ENCODE results near the gene PIANP. TPM values are rescaled to one million over a fixed set of nuclear protein-coding genes. Genes with fewer than 3 reads are reported as not detected.

The PIANP gene
- total RNA-seq, 1 donor from 2014 or later = 0.13 TPM

- Histone ChIP-seq H3K4me3 (ENCODE audit: low read depth, low read length) (no peak overlapping the region), H3K27me3 (ENCODE audit: control insufficient read depth, insufficient read depth, low read length) (no peaks in the 10 kb centered on the region), H3K36me3 (ENCODE audit: control insufficient read depth, insufficient read depth, low read length) (no peaks in the 10 kb centered on the region)
- no peak for DNase-seq (ENCODE audit: low read depth)
- no peak for TF ChIP-seq CTCF (IDR thresholded peaks at IDR 0.05; ENCODE audit: insufficient read depth, low read length, poor library complexity, severe bottlenecking)
Observed at GRCh38 chr12:6736754-6737153, 36.1 kb upstream of the PIANP start.

- Histone ChIP-seq H3K27me3 (ENCODE audit: control insufficient read depth, insufficient read depth, low read length) (no peaks in the 10 kb centered on the region), H3K4me3 (ENCODE audit: low read depth, low read length) (no peak overlapping the region), H3K36me3 (ENCODE audit: control insufficient read depth, insufficient read depth, low read length) (no peaks in the 10 kb centered on the region)
- peak; percentile 76 for TF ChIP-seq CTCF (IDR thresholded peaks at IDR 0.05; ENCODE audit: insufficient read depth, low read length, poor library complexity, severe bottlenecking)
- DNase-seq (ENCODE audit: low read depth) = no peak
Observed at GRCh38 chr12:6735448-6736191, 35.0 kb upstream of the PIANP start.

GRCh38 chr12:6734506-6735387, 34.1 kb upstream of the PIANP start:
- Histone ChIP-seq H3K36me3 (ENCODE audit: control insufficient read depth, insufficient read depth, low read length) (peaks cover 2% of the 10 kb centered on the region), H3K27me3 (ENCODE audit: control insufficient read depth, insufficient read depth, low read length) (no peaks in the 10 kb centered on the region), H3K4me3 (ENCODE audit: low read depth, low read length) (no peak overlapping the region)
- no peak for TF ChIP-seq CTCF (IDR thresholded peaks at IDR 0.05; ENCODE audit: insufficient read depth, low read length, poor library complexity, severe bottlenecking)
- no peak for DNase-seq (ENCODE audit: low read depth)

- no peak for TF ChIP-seq CTCF (IDR thresholded peaks at IDR 0.05; ENCODE audit: insufficient read depth, low read length, poor library complexity, severe bottlenecking)
- Histone ChIP-seq H3K27me3 (ENCODE audit: control insufficient read depth, insufficient read depth, low read length) (no peaks in the 10 kb centered on the region), H3K36me3 (ENCODE audit: control insufficient read depth, insufficient read depth, low read length) (peaks cover 2% of the 10 kb centered on the region), H3K4me3 (ENCODE audit: low read depth, low read length) (no peak overlapping the region)
- DNase-seq (ENCODE audit: low read depth) = no peak
Observed at GRCh38 chr12:6730169-6730568, 29.6 kb upstream of the PIANP start.

- TF ChIP-seq CTCF (IDR thresholded peaks at IDR 0.05; ENCODE audit: insufficient read depth, low read length, poor library complexity, severe bottlenecking) = no peak
- Histone ChIP-seq H3K27me3 (ENCODE audit: control insufficient read depth, insufficient read depth, low read length) (no peaks in the 10 kb centered on the region), H3K4me3 (ENCODE audit: low read depth, low read length) (no peak overlapping the region), H3K36me3 (ENCODE audit: control insufficient read depth, insufficient read depth, low read length) (peaks cover 2% of the 10 kb centered on the region)
- DNase-seq (ENCODE audit: low read depth) = no peak
Observed at GRCh38 chr12:6729186-6729585, 28.6 kb upstream of the PIANP start.

All from kidney epithelial cell (primary cell).